Body of pancreas (tissue), 4 donors: ENCODE measurements around the gene ASF1B. TPM values are rescaled to one million over a fixed set of nuclear protein-coding genes. Genes with fewer than 3 reads are reported as not detected.

Source experiments
- ATAC-seq: fragments of 150-250 bp; one replicate; pipeline ENCODE4 v1.9.1; 2016
- DNase-seq, 4 donors: peaks; one replicate each; pipeline ENCODE4 v3.0.0-alpha.2; 2019
- H3K27ac ChIP-seq, 4 donors: fragments of 200-600 bp; sonication (generic); 1 replicate in 3 of 4; 2 replicates in 1 of 4; pipeline versions ENCODE4 v1.5.1 to v1.6.1; 2016 to 2019; ENCODE audit warnings: mild to moderate bottlenecking in 1 of 4, mixed read lengths in 1 of 4, moderate library complexity in 1 of 4
- H3K27me3 ChIP-seq, 2 donors: fragments of 200-600 bp; sonication (generic); one replicate each; pipeline ENCODE4 v1.6.0; 2016; ENCODE audit warnings: mild to moderate bottlenecking in 1 of 2
- H3K36me3 ChIP-seq, 2 donors: fragments of 200-600 bp; sonication (generic); replicated peaks in 1 of 2; 2 replicates each; pipeline ENCODE4 v1.5.1; 2016; ENCODE audit warnings: low read depth in 2 of 2; ENCODE audit not compliant: insufficient read depth in 1 of 2
- H3K4me1 ChIP-seq: fragments of 200-600 bp; sonication (generic); one replicate; pipeline ENCODE4 v1.6.0; 2016
- H3K4me3 ChIP-seq, 2 donors: fragments of 200-600 bp; sonication (generic); 1 replicate in 1 of 2; 2 replicates in 1 of 2; pipeline ENCODE4 v1.5.1; 2016 to 2019
- H3K9me3 ChIP-seq, 3 donors: fragments of 200-600 bp; sonication (generic); 1 replicate in 2 of 3; 2 replicates in 1 of 3; pipeline ENCODE4 v1.5.1; 2016
- CTCF ChIP-seq, 7 experiments: fragments of 450-650 bp in 4 of 7; fragments of 200-600 bp in 3 of 7; sonication (generic) in 3 of 7; IDR thresholded peaks; one replicate each; pipeline ENCODE4 v1.5.1; 2016 to 2019; ENCODE audit warnings: antibody characterized with exemption in 7 of 7
- POLR2A ChIP-seq, 3 donors: fragments of 450-650 bp; IDR thresholded peaks; one replicate each; pipeline ENCODE4 v1.6.1; 2016; ENCODE audit warnings: antibody characterized with exemption in 3 of 3, mild to moderate bottlenecking in 2 of 3
- WGBS, 2 donors: methylation state at CpG; one replicate each; pipeline ENCODE4 v1.1.5; 2017; 5-methylcytosine and 5-hydroxymethylcytosine counted together
- intact Hi-C: fragments of 100-400 bp; cut with DNase I; formaldehyde crosslinking; loops from one replicate; pipeline ENCODE4 v1.15.1; 2023
- total RNA-seq, 2 donors: library from RNA; depleted of rRNA; stranded (reverse); fragments of >200 nt; gene quantifications; one replicate each; pipeline ENCODE4 v1.1.0, GENCODE V29; 2016

Gene ASF1B
- total RNA-seq, 2 donors from 2014 or later, result 0.26 to 1.6 TPM

- TF ChIP-seq POLR2A (IDR thresholded peaks at IDR 0.05) (no peak), CTCF (IDR thresholded peaks at IDR 0.05) (no peak)
- H3K4me3 ChIP-seq, result no peak overlapping the region
- no peaks in the 10 kb centered on the region for H3K9me3 ChIP-seq
- no peaks in the 10 kb centered on the region for H3K36me3 ChIP-seq
- intact Hi-C loops, result no loop called here
- no peaks in the 10 kb centered on the region for H3K27me3 ChIP-seq
- WGBS, 2 donors, result 64 to 75% methylated on average over 9 to 10 of the region's 10 CpGs
- no peak for ATAC-seq
- no peak for DNase-seq
- peaks cover 6% of the 10 kb centered on the region for H3K4me1 ChIP-seq
- peak overlapping the region in 1 of 4 donors; percentile 16 for H3K27ac ChIP-seq
These were observed 13.8 kb upstream of the ASF1B start for GRCh38 chr19:14150041-14150769.

- Histone ChIP-seq H3K4me3 (no peak overlapping the region), H3K27me3 (no peaks in the 10 kb centered on the region), H3K4me1 (peaks cover 6% of the 10 kb centered on the region), H3K36me3 (no peaks in the 10 kb centered on the region), H3K9me3 (no peaks in the 10 kb centered on the region), H3K27ac (peak overlapping the region in 1 of 4 donors; percentile 16)
- ATAC-seq (no peak), DNase-seq (peak in 3 of 4 donors; percentile 26 to 39 (median 34))
- WGBS, 2 donors, result 46 to 68% methylated on average over 20 to 21 of the region's 21 CpGs
- intact Hi-C loops, result no loop called here
- no peak for TF ChIP-seq CTCF (IDR thresholded peaks at IDR 0.05)
- no peak for TF ChIP-seq POLR2A (IDR thresholded peaks at IDR 0.05)
These were observed 13.2 kb upstream of the ASF1B start for GRCh38 chr19:14149509-14149994.

- DNase-seq (no peak), ATAC-seq (no peak)
- no peak for TF ChIP-seq POLR2A (IDR thresholded peaks at IDR 0.05)
- TF ChIP-seq CTCF (IDR thresholded peaks at IDR 0.05), result no peak
- Histone ChIP-seq H3K4me3 (no peak overlapping the region), H3K36me3 (no peaks in the 10 kb centered on the region), H3K4me1 (peaks cover 6% of the 10 kb centered on the region), H3K9me3 (no peaks in the 10 kb centered on the region), H3K27ac (peak overlapping the region in 1 of 4 donors; percentile 16), H3K27me3 (no peaks in the 10 kb centered on the region)
- intact Hi-C loops, result no loop called here
- WGBS, 2 donors, result 48 to 49% methylated on average over 11 to 13 of the region's 13 CpGs
These were observed 12.5 kb upstream of the ASF1B start for GRCh38 chr19:14148751-14149410.

- Histone ChIP-seq H3K27ac (peak overlapping the region in 1 of 4 donors; percentile 34), H3K36me3 (no peaks in the 10 kb centered on the region), H3K4me3 (no peak overlapping the region), H3K9me3 (no peaks in the 10 kb centered on the region), H3K4me1 (peaks cover 6% of the 10 kb centered on the region), H3K27me3 (no peaks in the 10 kb centered on the region)
- intact Hi-C loops, result no loop called here
- TF ChIP-seq POLR2A (IDR thresholded peaks at IDR 0.05), result no peak
- TF ChIP-seq CTCF (IDR thresholded peaks at IDR 0.05), result peak; percentile 49 to 84 (median 74)
- ATAC-seq, result peak; percentile 79
- DNase-seq, result peak; percentile 65 to 77 (median 68)
- WGBS, 2 donors, result 26 to 29% methylated on average over 19 to 20 of the region's 20 CpGs
These were observed 11.6 kb upstream of the ASF1B start for GRCh38 chr19:14147797-14148605.
